Measurements from ENCODE around the gene MPL. TPM values are rescaled to one million over a fixed set of nuclear protein-coding genes. Genes with fewer than 3 reads are reported as not detected.

The MPL gene
- total RNA-seq, 1 experiment from 2014 or later: not detected

- H3K4me1 ChIP-seq (ENCODE audit: insufficient read depth, low read length, poor library complexity, severe bottlenecking): peaks cover 7% of the 10 kb centered on the region
- no peak overlapping the region for H3K4me3 ChIP-seq (ENCODE audit: low read depth, low read length, poor library complexity, severe bottlenecking)
- intact Hi-C loops (cut with micrococcal nuclease; ENCODE audit: unreplicated experiment): loop anchor here (5.0 kb wide), 1 partner anchor 87 kb away; no protein-coding TSS in a partner anchor
- BruUV-seq (replicated peaks): no TSS peak
- no peak for TF ChIP-seq EZH2 (IDR thresholded peaks at IDR 0.05; ENCODE audit: borderline replicate concordance, low read depth, low read length, poor library complexity, severe bottlenecking)
- TF ChIP-seq, protein P1, sequence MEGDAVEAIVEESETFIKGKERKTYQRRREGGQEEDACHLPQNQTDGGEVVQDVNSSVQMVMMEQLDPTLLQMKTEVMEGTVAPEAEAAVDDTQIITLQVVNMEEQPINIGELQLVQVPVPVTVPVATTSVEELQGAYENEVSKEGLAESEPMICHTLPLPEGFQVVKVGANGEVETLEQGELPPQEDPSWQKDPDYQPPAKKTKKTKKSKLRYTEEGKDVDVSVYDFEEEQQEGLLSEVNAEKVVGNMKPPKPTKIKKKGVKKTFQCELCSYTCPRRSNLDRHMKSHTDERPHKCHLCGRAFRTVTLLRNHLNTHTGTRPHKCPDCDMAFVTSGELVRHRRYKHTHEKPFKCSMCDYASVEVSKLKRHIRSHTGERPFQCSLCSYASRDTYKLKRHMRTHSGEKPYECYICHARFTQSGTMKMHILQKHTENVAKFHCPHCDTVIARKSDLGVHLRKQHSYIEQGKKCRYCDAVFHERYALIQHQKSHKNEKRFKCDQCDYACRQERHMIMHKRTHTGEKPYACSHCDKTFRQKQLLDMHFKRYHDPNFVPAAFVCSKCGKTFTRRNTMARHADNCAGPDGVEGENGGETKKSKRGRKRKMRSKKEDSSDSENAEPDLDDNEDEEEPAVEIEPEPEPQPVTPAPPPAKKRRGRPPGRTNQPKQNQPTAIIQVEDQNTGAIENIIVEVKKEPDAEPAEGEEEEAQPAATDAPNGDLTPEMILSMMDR (conservative IDR thresholded peaks at IDR 0.05; ENCODE audit: low read depth, low read length): no peak
- H3K9me3 ChIP-seq (ENCODE audit: low read depth, low read length, poor library complexity, severe bottlenecking): no peaks in the 10 kb centered on the region
- POLR2A ChIA-PET (ENCODE audit: low non-redundant PET): no interaction called here
- CTCF ChIA-PET: no interaction called here
- H3K36me3 ChIP-seq (ENCODE audit: insufficient read depth, low read length, poor library complexity, severe bottlenecking): no peaks in the 10 kb centered on the region
- H3K27ac ChIP-seq (ENCODE audit: low read depth, low read length, poor library complexity, severe bottlenecking): no peak overlapping the region
- H3K27me3 ChIP-seq (replicated peaks; ENCODE audit: insufficient read depth, low read depth, low read length, poor library complexity): no peaks in the 10 kb centered on the region
- no peak for DNase-seq (ENCODE audit: low spot score)
These were observed 3.0 kb upstream of the MPL start for GRCh38 chr1:43334453-43335205.

GRCh38 chr1:43338001-43338400 lies 383 bp downstream of the MPL start:
- DNase-seq (ENCODE audit: low spot score): no peak
- Histone ChIP-seq H3K9me3 (ENCODE audit: low read depth, low read length, poor library complexity, severe bottlenecking) (no peaks in the 10 kb centered on the region), H3K36me3 (ENCODE audit: insufficient read depth, low read length, poor library complexity, severe bottlenecking) (no peaks in the 10 kb centered on the region), H3K4me1 (ENCODE audit: insufficient read depth, low read length, poor library complexity, severe bottlenecking) (no peaks in the 10 kb centered on the region), H3K27me3 (replicated peaks; ENCODE audit: insufficient read depth, low read depth, low read length, poor library complexity) (no peaks in the 10 kb centered on the region), H3K4me3 (ENCODE audit: low read depth, low read length, poor library complexity, severe bottlenecking) (no peak overlapping the region), H3K27ac (ENCODE audit: low read depth, low read length, poor library complexity, severe bottlenecking) (no peak overlapping the region)
- POLR2A ChIA-PET (ENCODE audit: low non-redundant PET): no interaction called here
- TF ChIP-seq EZH2 (IDR thresholded peaks at IDR 0.05; ENCODE audit: borderline replicate concordance, low read depth, low read length, poor library complexity, severe bottlenecking): no peak
- TF ChIP-seq, protein P1 (conservative IDR thresholded peaks at IDR 0.05; ENCODE audit: low read depth, low read length): no peak
- CTCF ChIA-PET: no interaction called here
- no TSS peak for BruUV-seq (replicated peaks)
- intact Hi-C loops (cut with micrococcal nuclease; ENCODE audit: unreplicated experiment): no loop called here

GRCh38 chr1:43339584-43340232 lies 2.1 kb downstream of the MPL start:
- no TSS peak for BruUV-seq (replicated peaks)

More at GRCh38 chr1:43339584-43340232, 2.1 kb downstream of the MPL start:
- DNase-seq (ENCODE audit: low spot score): no peak
- H3K27ac ChIP-seq (ENCODE audit: low read depth, low read length, poor library complexity, severe bottlenecking): no peak overlapping the region
- H3K4me3 ChIP-seq (ENCODE audit: low read depth, low read length, poor library complexity, severe bottlenecking): no peak overlapping the region
- POLR2A ChIA-PET (ENCODE audit: low non-redundant PET): no interaction called here
- CTCF ChIA-PET: no interaction called here
- H3K36me3 ChIP-seq (ENCODE audit: insufficient read depth, low read length, poor library complexity, severe bottlenecking): no peaks in the 10 kb centered on the region
- no peaks in the 10 kb centered on the region for H3K9me3 ChIP-seq (ENCODE audit: low read depth, low read length, poor library complexity, severe bottlenecking)
- TF ChIP-seq, protein P1 (conservative IDR thresholded peaks at IDR 0.05; ENCODE audit: low read depth, low read length): no peak
- TF ChIP-seq EZH2 (IDR thresholded peaks at IDR 0.05; ENCODE audit: borderline replicate concordance, low read depth, low read length, poor library complexity, severe bottlenecking): no peak
- H3K4me1 ChIP-seq (ENCODE audit: insufficient read depth, low read length, poor library complexity, severe bottlenecking): no peaks in the 10 kb centered on the region
- H3K27me3 ChIP-seq (replicated peaks; ENCODE audit: insufficient read depth, low read depth, low read length, poor library complexity): no peaks in the 10 kb centered on the region
- intact Hi-C loops (cut with micrococcal nuclease; ENCODE audit: unreplicated experiment): no loop called here

All from A673 (cell line).